ENCODE results near the gene BAIAP2.

DNA sequence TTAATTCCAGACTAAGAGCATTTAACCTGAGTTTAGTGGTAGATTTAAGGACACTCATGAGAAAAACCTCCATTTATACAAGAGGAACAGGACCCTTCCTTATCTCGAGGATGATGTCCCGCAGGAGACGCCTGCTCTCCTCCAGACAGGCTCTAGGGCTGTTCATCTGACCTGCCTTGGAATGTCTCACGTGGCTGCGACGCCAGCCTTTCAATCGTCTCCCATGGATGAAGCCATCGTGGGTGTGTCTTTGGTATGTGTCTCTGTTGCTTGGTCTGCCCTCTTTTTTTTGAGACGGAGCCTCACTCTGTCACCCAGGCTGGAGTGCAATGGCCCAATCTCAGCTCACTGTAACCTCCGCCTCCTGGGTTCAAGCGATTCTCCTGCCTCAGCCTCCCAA lies 26.8 kb upstream of the BAIAP2 start:
- TF ChIP-seq, protein P1, sequence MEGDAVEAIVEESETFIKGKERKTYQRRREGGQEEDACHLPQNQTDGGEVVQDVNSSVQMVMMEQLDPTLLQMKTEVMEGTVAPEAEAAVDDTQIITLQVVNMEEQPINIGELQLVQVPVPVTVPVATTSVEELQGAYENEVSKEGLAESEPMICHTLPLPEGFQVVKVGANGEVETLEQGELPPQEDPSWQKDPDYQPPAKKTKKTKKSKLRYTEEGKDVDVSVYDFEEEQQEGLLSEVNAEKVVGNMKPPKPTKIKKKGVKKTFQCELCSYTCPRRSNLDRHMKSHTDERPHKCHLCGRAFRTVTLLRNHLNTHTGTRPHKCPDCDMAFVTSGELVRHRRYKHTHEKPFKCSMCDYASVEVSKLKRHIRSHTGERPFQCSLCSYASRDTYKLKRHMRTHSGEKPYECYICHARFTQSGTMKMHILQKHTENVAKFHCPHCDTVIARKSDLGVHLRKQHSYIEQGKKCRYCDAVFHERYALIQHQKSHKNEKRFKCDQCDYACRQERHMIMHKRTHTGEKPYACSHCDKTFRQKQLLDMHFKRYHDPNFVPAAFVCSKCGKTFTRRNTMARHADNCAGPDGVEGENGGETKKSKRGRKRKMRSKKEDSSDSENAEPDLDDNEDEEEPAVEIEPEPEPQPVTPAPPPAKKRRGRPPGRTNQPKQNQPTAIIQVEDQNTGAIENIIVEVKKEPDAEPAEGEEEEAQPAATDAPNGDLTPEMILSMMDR (IDR thresholded peaks at IDR 0.05) = no peak
- TF ChIP-seq POLR2AphosphoS5 (IDR thresholded peaks at IDR 0.05) (no peak), POLR2A (IDR thresholded peaks at IDR 0.05) (no peak)

Data from breast epithelium (tissue), 3 donors.